SK-N-MC (cell line): ENCODE results near the gene GCC1.

Experiments used
- DNase-seq: peaks from one replicate; pipeline ENCODE4 v3.0.0-alpha.2; 2011; ENCODE audit warnings: low read depth, low spot score
- H3K27ac ChIP-seq: fragments of 200-600 bp; sonication (generic); 2 replicates; pipeline ENCODE4 v1.5.1; 2016; ENCODE audit warnings: mixed run types
- H3K36me3 ChIP-seq: fragments of 200-600 bp; sonication (generic); 2 replicates; pipeline ENCODE4 v1.6.1; 2017; ENCODE audit warnings: antibody characterized with exemption, low read length, mixed read lengths; ENCODE audit not compliant: insufficient read depth
- H3K4me3 ChIP-seq: fragments of 200-600 bp; sonication (generic); 2 replicates; pipeline ENCODE4 v1.5.1; 2016
- H3K9ac ChIP-seq: fragments of 200-600 bp; sonication (generic); 2 replicates; pipeline ENCODE4 v1.8.0; 2017; ENCODE audit warnings: mixed run types, mixed read lengths; ENCODE audit not compliant: insufficient read length
- H3K9me3 ChIP-seq: fragments of 200-600 bp; sonication (generic); 2 replicates; pipeline ENCODE4 v1.6.1; 2017; ENCODE audit warnings: low read depth, mild to moderate bottlenecking, antibody characterized with exemption, low read length, moderate library complexity, mixed read lengths
- EZH2 ChIP-seq: fragments of 200-600 bp; sonication (generic); IDR thresholded peaks from one replicate; pipeline ENCODE4 v1.6.1; 2017; ENCODE audit warnings: antibody characterized with exemption
- FOXP2 ChIP-seq: optimal IDR thresholded peaks from 2 replicates; pipeline ENCODE3; 2011; ENCODE audit warnings: mild to moderate bottlenecking, moderate library complexity; ENCODE audit not compliant: insufficient read depth; ENCODE audit errors: extremely low read length, control extremely low read depth
- POLR2AphosphoS5 ChIP-seq: IDR thresholded peaks from 2 replicates; pipeline ENCODE4 v1.6.1; 2012; ENCODE audit warnings: mild to moderate bottlenecking, low read depth, low read length, borderline replicate concordance

GCC1 gene

GRCh38 chr7:127536741-127537140 is 48.7 kb downstream of the GCC1 start:
- Histone ChIP-seq H3K9ac (no peak overlapping the region), H3K27ac (peak overlapping the region; percentile 99), H3K9me3 (no peaks in the 10 kb centered on the region), H3K4me3 (no peak overlapping the region), H3K36me3 (no peaks in the 10 kb centered on the region)
- TF ChIP-seq EZH2 (no peak), FOXP2 (no peak), POLR2AphosphoS5 (no peak)
- DNase-seq, result no peak

GRCh38 chr7:127536394-127536691 is 49.1 kb downstream of the GCC1 start:
- TF ChIP-seq FOXP2, result no peak
- no peak for TF ChIP-seq EZH2
- no peak for TF ChIP-seq POLR2AphosphoS5
- Histone ChIP-seq H3K36me3 (no peaks in the 10 kb centered on the region), H3K27ac (peak overlapping the region; percentile 99), H3K4me3 (peak overlapping the region; percentile 58), H3K9ac (peak overlapping the region; percentile 9), H3K9me3 (no peaks in the 10 kb centered on the region)
- DNase-seq, result no peak

DNA sequence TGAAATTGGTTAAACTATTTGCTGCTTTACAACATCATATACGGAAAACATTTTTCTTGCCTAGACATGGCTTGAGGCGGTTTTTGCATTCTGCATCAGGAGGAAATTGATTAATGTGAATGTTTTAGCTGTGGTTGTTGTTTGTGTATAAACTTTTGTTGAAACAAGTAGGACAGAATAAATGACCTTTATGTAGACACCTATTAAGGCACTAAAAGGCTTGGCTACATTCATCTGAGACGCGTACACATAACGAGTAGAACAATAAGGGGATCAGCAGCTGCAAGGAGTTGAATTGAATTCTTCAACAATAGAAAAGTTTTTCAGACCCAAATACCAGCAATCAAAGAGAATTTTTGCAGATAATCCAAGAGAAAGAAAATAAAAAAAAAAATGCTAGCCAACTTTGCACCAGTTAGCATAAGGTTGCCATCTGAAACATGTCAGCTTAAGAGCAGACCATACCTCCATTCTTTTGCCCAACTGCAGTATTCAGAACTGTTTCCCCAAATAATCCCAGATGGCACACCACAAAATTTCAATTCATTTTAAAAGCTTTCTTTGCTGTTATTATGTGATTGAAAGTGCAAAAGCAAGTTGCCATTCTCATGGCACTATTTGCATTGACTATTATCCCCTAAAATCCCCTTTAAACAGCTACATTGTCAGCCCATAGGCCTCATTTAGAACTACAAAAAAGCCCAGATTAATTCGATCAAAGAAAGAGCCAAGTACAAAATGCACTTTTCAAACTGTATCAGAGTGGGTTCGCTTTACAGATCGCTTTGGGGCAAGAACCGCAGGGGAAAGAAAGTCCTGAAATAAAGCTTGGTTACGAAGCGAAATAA is 49.6 kb downstream of the GCC1 start:
- 0 out of 2 replicates have a peak, but pooled peaks cover under 1% of the 10 kb centered on the region for H3K36me3 ChIP-seq
- H3K4me3 ChIP-seq, result peak overlapping the region; percentile 58
- TF ChIP-seq EZH2, result no peak
- TF ChIP-seq FOXP2, result no peak
- TF ChIP-seq POLR2AphosphoS5, result no peak

GRCh38 chr7:127534636-127535035 is 50.8 kb downstream of the GCC1 start:
- H3K9me3 ChIP-seq, result peaks cover 5% of the 10 kb centered on the region; the same call in 1 of the 2 replicates
- peak overlapping the region; percentile 58 for H3K4me3 ChIP-seq
- DNase-seq, result peak; percentile 86
- 0 out of 2 replicates have a peak, but pooled peaks cover 3% of the 10 kb centered on the region for H3K36me3 ChIP-seq
- TF ChIP-seq POLR2AphosphoS5 (peak; percentile 71; the same call in 1 of the 2 replicates), EZH2 (no peak)
- peak overlapping the region; percentile 99 for H3K27ac ChIP-seq
- no peak overlapping the region for H3K9ac ChIP-seq

More for the DNA sequence above, 49.6 kb downstream of the GCC1 start:
- Histone ChIP-seq H3K9me3 (no peaks in the 10 kb centered on the region), H3K9ac (peak overlapping the region; percentile 9), H3K27ac (peak overlapping the region; percentile 99)
- DNase-seq, result no peak

DNA sequence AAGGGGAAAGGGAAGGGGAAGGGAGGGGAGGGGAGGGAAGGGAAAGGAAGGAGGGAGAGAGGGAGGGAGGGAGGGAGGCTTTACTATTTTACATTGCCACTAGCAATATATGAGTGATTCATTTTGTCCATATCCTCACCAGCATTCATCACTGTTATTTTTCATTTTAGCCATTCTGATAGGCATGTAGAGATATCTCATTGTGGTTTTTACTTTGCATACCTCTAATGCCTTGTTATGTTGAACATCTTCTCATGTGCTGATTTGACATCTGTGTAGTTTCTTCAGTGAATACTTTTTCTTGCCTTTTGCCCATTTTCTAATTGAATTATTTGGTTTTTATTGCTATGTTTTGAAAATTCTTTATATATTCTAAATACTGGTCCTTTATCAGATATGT is 52.7 kb downstream of the GCC1 start:
- Histone ChIP-seq H3K27ac (peak overlapping the region; percentile 99), H3K9ac (no peak overlapping the region), H3K4me3 (peak overlapping the region; percentile 52), H3K36me3 (0 out of 2 replicates have a peak, but pooled peaks cover 3% of the 10 kb centered on the region), H3K9me3 (peaks cover 14% of the 10 kb centered on the region; the same call in 1 of the 2 replicates)
- TF ChIP-seq POLR2AphosphoS5 (peak; percentile 44; the same call in 1 of the 2 replicates), FOXP2 (no peak)
- DNase-seq, result peak; percentile 92

- Histone ChIP-seq H3K9me3 (peaks cover 14% of the 10 kb centered on the region; the same call in 1 of the 2 replicates), H3K36me3 (0 out of 2 replicates have a peak, but pooled peaks cover 3% of the 10 kb centered on the region), H3K9ac (no peak overlapping the region), H3K4me3 (no peak overlapping the region), H3K27ac (peak overlapping the region; percentile 96)
- DNase-seq, result peak; percentile 80
- no peak for TF ChIP-seq FOXP2
- no peak for TF ChIP-seq EZH2
- no peak for TF ChIP-seq POLR2AphosphoS5
These were observed 53.2 kb downstream of the GCC1 start for GRCh38 chr7:127532151-127532550.
